ENCODE results near the gene CABLES1. TPM values are rescaled to one million over a fixed set of nuclear protein-coding genes. Genes with fewer than 3 reads are reported as not detected.

CABLES1 gene
- total and polyA plus RNA-seq, 3 donors from 2014 or later = 6.2 to 15.8 (median 12.0) TPM

DNA sequence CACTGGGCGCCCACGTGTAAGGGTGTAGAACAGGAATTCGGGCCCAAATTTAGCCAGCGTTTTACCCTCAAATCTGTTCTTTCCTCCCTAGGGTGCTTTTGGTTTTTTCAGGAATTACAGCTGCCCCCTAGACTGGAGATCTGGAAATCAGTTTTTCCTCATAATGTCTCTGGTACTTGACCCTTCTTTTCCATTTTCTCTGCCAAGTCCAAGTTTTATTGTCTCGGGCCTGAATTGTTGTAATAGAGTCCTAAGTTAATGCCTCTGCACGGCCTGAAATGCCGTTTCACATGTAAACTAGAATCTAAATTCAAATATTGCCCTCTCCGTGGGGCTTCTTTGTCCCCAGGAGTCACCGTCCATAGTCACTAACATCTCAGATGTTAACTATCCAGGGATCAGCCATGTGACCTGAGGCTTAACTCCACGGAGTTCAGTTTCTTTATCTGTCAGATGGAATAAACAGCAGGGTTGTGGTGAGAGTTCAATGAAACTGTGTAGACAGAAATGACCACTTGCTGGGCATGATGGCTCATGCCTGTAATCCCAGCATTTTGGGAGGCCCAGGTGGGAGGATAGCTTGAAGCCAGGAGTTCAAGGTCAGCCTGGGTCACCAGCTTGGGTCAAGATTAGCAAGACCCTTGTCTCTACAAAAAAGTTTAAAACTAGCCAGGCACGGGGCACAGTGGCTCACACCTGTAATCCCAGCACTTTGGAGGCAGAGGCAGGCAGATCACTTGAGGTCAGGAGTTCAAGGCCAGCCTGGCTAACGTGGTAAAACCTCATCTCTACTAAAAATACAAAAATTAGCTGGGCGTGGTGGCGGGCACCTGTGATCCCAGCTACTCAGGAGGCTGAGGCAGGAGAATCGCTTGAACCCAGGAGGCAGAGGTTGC is 12.7 kb upstream of the CABLES1 start:
- DNase-seq = no peak
- Histone ChIP-seq H3K36me3 (ENCODE audit: low read depth, missing control alignments) (no peaks in the 10 kb centered on the region), H3K27ac (no peak overlapping the region), H3K27me3 (no peaks in the 10 kb centered on the region), H3K4me3 (no peak overlapping the region), H3K9me3 (no peaks in the 10 kb centered on the region), H3K4me1 (no peaks in the 10 kb centered on the region)
- WGBS, 2 donors = 76 to 77% methylated on average over 15 of the region's 15 CpGs
- intact Hi-C loops (cut with DNase I; ENCODE audit: low total_unique reads) = no loop called here
- TF ChIP-seq POLR2A (IDR thresholded peaks at IDR 0.05) = no peak
- TF ChIP-seq, protein P1, sequence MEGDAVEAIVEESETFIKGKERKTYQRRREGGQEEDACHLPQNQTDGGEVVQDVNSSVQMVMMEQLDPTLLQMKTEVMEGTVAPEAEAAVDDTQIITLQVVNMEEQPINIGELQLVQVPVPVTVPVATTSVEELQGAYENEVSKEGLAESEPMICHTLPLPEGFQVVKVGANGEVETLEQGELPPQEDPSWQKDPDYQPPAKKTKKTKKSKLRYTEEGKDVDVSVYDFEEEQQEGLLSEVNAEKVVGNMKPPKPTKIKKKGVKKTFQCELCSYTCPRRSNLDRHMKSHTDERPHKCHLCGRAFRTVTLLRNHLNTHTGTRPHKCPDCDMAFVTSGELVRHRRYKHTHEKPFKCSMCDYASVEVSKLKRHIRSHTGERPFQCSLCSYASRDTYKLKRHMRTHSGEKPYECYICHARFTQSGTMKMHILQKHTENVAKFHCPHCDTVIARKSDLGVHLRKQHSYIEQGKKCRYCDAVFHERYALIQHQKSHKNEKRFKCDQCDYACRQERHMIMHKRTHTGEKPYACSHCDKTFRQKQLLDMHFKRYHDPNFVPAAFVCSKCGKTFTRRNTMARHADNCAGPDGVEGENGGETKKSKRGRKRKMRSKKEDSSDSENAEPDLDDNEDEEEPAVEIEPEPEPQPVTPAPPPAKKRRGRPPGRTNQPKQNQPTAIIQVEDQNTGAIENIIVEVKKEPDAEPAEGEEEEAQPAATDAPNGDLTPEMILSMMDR (IDR thresholded peaks at IDR 0.05) = no peak

GRCh38 chr18:23126376-23127056 is 8.8 kb upstream of the CABLES1 start:
- H3K36me3 ChIP-seq (ENCODE audit: low read depth, missing control alignments) = no peaks in the 10 kb centered on the region
- no peak for DNase-seq

DNA sequence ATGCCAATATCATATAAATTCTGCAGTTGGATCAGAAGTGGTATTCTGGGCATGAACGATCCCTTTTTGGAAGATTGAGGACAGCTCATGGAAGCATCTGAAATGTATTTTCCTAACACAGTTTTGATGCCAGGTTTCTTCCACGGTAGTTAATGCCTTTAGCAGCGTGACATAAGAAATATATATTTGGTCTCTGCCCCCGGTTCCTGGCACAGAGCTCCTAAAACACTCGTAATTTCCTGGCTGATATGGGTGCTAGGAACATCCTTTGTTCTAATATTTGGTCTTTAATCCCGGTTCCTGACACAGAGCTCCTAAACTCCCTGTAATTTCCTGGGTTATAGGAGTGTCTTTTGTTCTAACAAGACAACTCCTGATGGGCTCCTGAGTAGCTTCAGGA is 8.2 kb upstream of the CABLES1 start:
- intact Hi-C loops (cut with DNase I; ENCODE audit: low total_unique reads) = no loop called here
- WGBS, 2 donors = 52 to 57% methylated on average over 6 of the region's 6 CpGs
- TF ChIP-seq, protein P1 (IDR thresholded peaks at IDR 0.05) = no peak
- TF ChIP-seq POLR2A (IDR thresholded peaks at IDR 0.05) = no peak

More at GRCh38 chr18:23126376-23127056, 8.8 kb upstream of the CABLES1 start:
- H3K4me1 ChIP-seq = no peaks in the 10 kb centered on the region
- no peaks in the 10 kb centered on the region for H3K27me3 ChIP-seq
- no peaks in the 10 kb centered on the region for H3K9me3 ChIP-seq
- H3K4me3 ChIP-seq = no peak overlapping the region
- TF ChIP-seq, protein P1 (IDR thresholded peaks at IDR 0.05) = no peak
- TF ChIP-seq POLR2A (IDR thresholded peaks at IDR 0.05) = no peak
- no peak overlapping the region for H3K27ac ChIP-seq
- WGBS, 2 donors = 87 to 89% methylated on average over 11 of the region's 11 CpGs
- intact Hi-C loops (cut with DNase I; ENCODE audit: low total_unique reads) = no loop called here

GRCh38 chr18:23129355-23130002 is 5.8 kb upstream of the CABLES1 start:
- no peak overlapping the region for H3K27ac ChIP-seq
- H3K9me3 ChIP-seq = no peaks in the 10 kb centered on the region
- no peaks in the 10 kb centered on the region for H3K36me3 ChIP-seq (ENCODE audit: low read depth, missing control alignments)
- no peaks in the 10 kb centered on the region for H3K4me1 ChIP-seq
- WGBS, 2 donors = 74 to 78% methylated on average over 8 of the region's 8 CpGs
- TF ChIP-seq POLR2A (IDR thresholded peaks at IDR 0.05) = no peak
- TF ChIP-seq, protein P1 (IDR thresholded peaks at IDR 0.05) = no peak
- H3K27me3 ChIP-seq = no peaks in the 10 kb centered on the region
- DNase-seq = no peak
- H3K4me3 ChIP-seq = no peak overlapping the region
- intact Hi-C loops (cut with DNase I; ENCODE audit: low total_unique reads) = loop anchor here (10.0 kb wide), 2 partner anchors 225 to 275 kb away; no protein-coding TSS in a partner anchor

More for the DNA sequence above, 8.2 kb upstream of the CABLES1 start:
- no peak overlapping the region for H3K4me3 ChIP-seq
- H3K4me1 ChIP-seq = no peaks in the 10 kb centered on the region
- H3K27me3 ChIP-seq = no peaks in the 10 kb centered on the region
- H3K36me3 ChIP-seq (ENCODE audit: low read depth, missing control alignments) = no peaks in the 10 kb centered on the region
- no peak overlapping the region for H3K27ac ChIP-seq
- H3K9me3 ChIP-seq = no peaks in the 10 kb centered on the region
- no peak for DNase-seq

Data from testis (tissue), 3 donors.